GM12878 (cell line): ENCODE results near the gene KITLG. TPM values are rescaled to one million over a fixed set of nuclear protein-coding genes. Genes with fewer than 3 reads are reported as not detected.

Experiments
- ATAC-seq: fragments of 200-7000 bp; cut with Tn5 transposase; 3 replicates; pipeline ENCODE4 v1.9.1; 2020; ENCODE audit warnings: mild to moderate bottlenecking, moderate library complexity
- BruUV-seq: library from RNA; stranded (reverse); fragments of 400-500 nt; replicated peaks from 2 replicates; lab custom pipeline; 2021; lab: Mats Ljungman, UMichigan
- CTCF ChIA-PET: fragments of 300-600 bp; sonication (Branson Sonifier 250); formaldehyde crosslinking; extraction: SDS; loops from one replicate; lab custom pipeline; 2021; ENCODE audit warnings: inconsistent platforms; lab: Yijun Ruan, JAX
- POLR2A ChIA-PET: fragments of 350-600 bp; formaldehyde crosslinking; extraction: SDS; loops from one replicate; lab custom pipeline; 2021; ENCODE audit warnings: inconsistent platforms; lab: Charles Lee
- RAD21 ChIA-PET: fragments of 300-600 bp; sonication (Branson Sonifier 250); formaldehyde crosslinking; loops from one replicate; lab custom pipeline; 2023; ENCODE audit warnings: antibody characterized with exemption; ENCODE audit not compliant: unreplicated experiment; lab: Charles Lee
- SMC1A ChIA-PET: fragments of 300-600 bp; sonication (Branson Sonifier 250); formaldehyde crosslinking; loops from one replicate; lab custom pipeline; 2023; ENCODE audit not compliant: unreplicated experiment, uncharacterized antibody; lab: Charles Lee
- DNase-seq: peaks from one replicate; pipeline ENCODE4 v3.0.0-alpha.2; 2011; ENCODE audit warnings: low read depth, low spot score
- FAIRE-seq: peaks from 3 replicates; lab custom pipeline; 2011; peaks lifted over from hg19 to GRCh38; lab: Jason Lieb, UNC
- H2AFZ ChIP-seq: 2 replicates; pipeline ENCODE4 v1.6.0; 2011; ENCODE audit warnings: low read depth, low read length, control low read depth; ENCODE audit not compliant: control insufficient read depth
- H3K27ac ChIP-seq: 2 replicates; pipeline ENCODE4 v1.5.1; 2011; ENCODE audit warnings: control low read depth; ENCODE audit not compliant: control insufficient read depth, insufficient read depth
- H3K27me3 ChIP-seq, 2 experiments: replicated peaks in 1 of 2; 2 replicates each; pipeline versions ENCODE4 v1.6.0 to v1.6.1; 2011; ENCODE audit warnings: low read length in 1 of 2; ENCODE audit not compliant: control insufficient read depth in 2 of 2, insufficient read depth in 2 of 2
- H3K36me3 ChIP-seq, 2 experiments: 2 replicates each; pipeline ENCODE4 v1.5.1; 2011; ENCODE audit warnings: low read length in 1 of 2; ENCODE audit not compliant: control insufficient read depth in 2 of 2, insufficient read depth in 2 of 2
- H3K4me1 ChIP-seq: 2 replicates; pipeline ENCODE4 v1.6.1; 2011; ENCODE audit warnings: mild to moderate bottlenecking, low read length, moderate library complexity, mixed read lengths; ENCODE audit not compliant: control insufficient read depth, insufficient read depth
- H3K4me2 ChIP-seq: 2 replicates; pipeline ENCODE4 v1.6.0; 2011; ENCODE audit warnings: control low read depth; ENCODE audit not compliant: control insufficient read depth, insufficient read depth
- H3K4me3 ChIP-seq: fragments of 200-600 bp; sonication (generic); 2 replicates; pipeline ENCODE4 v1.5.1; 2016
- H3K79me2 ChIP-seq: 2 replicates; pipeline ENCODE4 v1.6.0; 2011; ENCODE audit warnings: low read length; ENCODE audit not compliant: control insufficient read depth, insufficient read depth
- H3K9ac ChIP-seq: 2 replicates; pipeline ENCODE4 v1.8.0; 2011; ENCODE audit warnings: low read length, control low read depth, mixed read lengths; ENCODE audit not compliant: control insufficient read depth, insufficient read depth
- H3K9me3 ChIP-seq: replicated peaks from 3 replicates; pipeline ENCODE4 v1.5.1; 2011; ENCODE audit warnings: mild to moderate bottlenecking, low read length; ENCODE audit not compliant: control insufficient read depth, insufficient read depth
- H4K20me1 ChIP-seq: 2 replicates; pipeline ENCODE4 v1.6.0; 2011; ENCODE audit not compliant: control insufficient read depth, insufficient read depth
- MYB ChIP-seq: fragments of 150-350 bp; IDR thresholded peaks from 2 replicates; pipeline ENCODE4 v1.6.1; 2014; ENCODE audit warnings: mild to moderate bottlenecking, low read depth, low read length, borderline replicate concordance
- NFIC ChIP-seq: IDR thresholded peaks from 2 replicates; pipeline ENCODE4 v1.6.1; 2012; ENCODE audit warnings: low read depth, mild to moderate bottlenecking, inconsistent platforms, low read length, moderate library complexity
- NRF1 ChIP-seq: conservative IDR thresholded peaks from 2 replicates; pipeline ENCODE4 v1.6.1; 2011; ENCODE audit warnings: mild to moderate bottlenecking, low read depth, low read length, improper control_type of control experiment
- POLR2AphosphoS5 ChIP-seq: IDR thresholded peaks from 2 replicates; pipeline ENCODE4 v1.6.1; 2011; ENCODE audit warnings: mild to moderate bottlenecking, low read length, inconsistent platforms
- RAD51 ChIP-seq: fragments of 450-650 bp; IDR thresholded peaks from 2 replicates; pipeline ENCODE4 v1.6.1; 2016; ENCODE audit warnings: moderate library complexity, mild to moderate bottlenecking, inconsistent platforms
- RB1 ChIP-seq: fragments of 450-650 bp; formaldehyde crosslinking; IDR thresholded peaks from 2 replicates; pipeline ENCODE4 v1.6.1; 2017; ENCODE audit warnings: mild to moderate bottlenecking, borderline replicate concordance
- SMAD5 ChIP-seq: IDR thresholded peaks from 2 replicates; pipeline ENCODE4 v1.6.1; 2016; ENCODE audit warnings: antibody characterized with exemption, low read depth
- SMARCA5 ChIP-seq: fragments of 450-650 bp; IDR thresholded peaks from 2 replicates; pipeline ENCODE4 v1.6.1; 2017; ENCODE audit warnings: mild to moderate bottlenecking
- SP1 ChIP-seq: IDR thresholded peaks from one replicate; pipeline ENCODE4 v1.6.1; 2011; ENCODE audit warnings: low read depth, low read length
- SRF ChIP-seq, 2 experiments: IDR thresholded peaks; 2 replicates each; pipeline ENCODE4 v1.6.1; 2011; ENCODE audit warnings: low read depth in 2 of 2, low read length in 2 of 2, mild to moderate bottlenecking in 1 of 2, moderate library complexity in 1 of 2
- TAF1 ChIP-seq: IDR thresholded peaks from 2 replicates; pipeline ENCODE4 v1.6.1; 2011; ENCODE audit warnings: mild to moderate bottlenecking, low read depth, low read length, borderline replicate concordance
- TARDBP ChIP-seq: IDR thresholded peaks from 2 replicates; pipeline ENCODE4 v1.6.1; 2016; ENCODE audit warnings: borderline replicate concordance
- ZBTB40 ChIP-seq: fragments of 450-650 bp; IDR thresholded peaks from 2 replicates; pipeline ENCODE4 v1.6.1; 2016; ENCODE audit warnings: mild to moderate bottlenecking, moderate library complexity, borderline replicate concordance
- ZNF24 ChIP-seq: fragments of 450-650 bp; IDR thresholded peaks from 2 replicates; pipeline ENCODE4 v1.6.1; 2017; ENCODE audit warnings: antibody characterized with exemption, mild to moderate bottlenecking
- ZNF592 ChIP-seq: fragments of 450-650 bp; IDR thresholded peaks from 2 replicates; pipeline ENCODE4 v1.6.1; 2017; ENCODE audit warnings: mild to moderate bottlenecking, moderate library complexity
- WGBS: methylation state at CpG from one replicate; pipeline ENCODE4 v1.1.6; 2016; ENCODE audit warnings: low lambda C conversion rate; ENCODE audit not compliant: insufficient replicate concordance, insufficient coverage; ENCODE audit errors: missing lambda C conversion rate; 5-methylcytosine and 5-hydroxymethylcytosine counted together
- in situ Hi-C: fragments of 300-500 bp; cut with MboI; formaldehyde crosslinking; loops from 9 replicates; pipeline ENCODE4 v1.14.3; 2018; ENCODE audit warnings: mixed read lengths
- intact Hi-C: fragments of 100-400 bp; cut with micrococcal nuclease; formaldehyde crosslinking; loops from one replicate; pipeline ENCODE4 v1.14.2; 2022; ENCODE audit not compliant: unreplicated experiment
- polyA plus RNA-seq, 11 experiments: library from polyadenylated mRNA; depleted of rRNA in 4 of 11; unstranded in 6 of 11; stranded (reverse) in 5 of 11; fragments of >200 nt; fragmentation: Nextera tagmentation in 4 of 11; fragmentation: Illumina TruSeq in 1 of 11; extraction: Ambion mirVana in 4 of 11; extraction: Trizol in 1 of 11; gene quantifications; 1 replicate in 1 of 11; 2 replicates in 10 of 11; pipeline versions ENCODE4 v1.2.1 to v1.2.3, GENCODE V29; 2011 to 2016; ENCODE audit warnings: inconsistent platforms in 2 of 11, missing spikeins in 2 of 11, low read depth in 1 of 11
- total RNA-seq, 4 experiments: library from RNA; depleted of rRNA in 3 of 4; stranded (reverse); fragments of >200 nt in 3 of 4; fragmentation: Illumina TruSeq in 1 of 4; extraction: Trizol in 1 of 4; gene quantifications; 2 replicates each; pipeline versions ENCODE4 v1.2.1 to v1.2.3, GENCODE V29; 2013 to 2021

KITLG gene
- total and polyA plus RNA-seq, 10 of the 15 experiments (the other 5 are each of a cell fraction or from before 2014, with no cell fraction given): 0.02 to 0.51 (median 0.09) TPM; not detected in 1

GRCh38 chr12:88577537-88577936, 2.7 kb downstream of the KITLG start (continued):
- TF ChIP-seq ZNF592: no peak

- no peak overlapping the region for H3K4me3 ChIP-seq
- BruUV-seq: no TSS peak
- no peaks in the 10 kb centered on the region for H4K20me1 ChIP-seq
- no peak overlapping the region for H3K27ac ChIP-seq
- H3K4me1 ChIP-seq: no peaks in the 10 kb centered on the region
- ChIA-PET POLR2A (no interaction called here), SMC1A (no interaction called here), RAD21 (no interaction called here), CTCF (no interaction called here)
- 53% methylated on average over 1 of the region's 1 CpG for WGBS
- in situ Hi-C loops (no loop called here), intact Hi-C loops (loop anchor here (5.0 kb wide), 1 partner anchor 420 kb away; no protein-coding TSS in a partner anchor)
- peaks cover 7 to 14% of the 10 kb centered on the region in 2 experiments for H3K27me3 ChIP-seq
- no peak for FAIRE-seq
- H3K9me3 ChIP-seq: no peaks in the 10 kb centered on the region
- no peaks in the 10 kb centered on the region for H3K36me3 ChIP-seq
- no peak overlapping the region for H3K4me2 ChIP-seq
- no peak for ATAC-seq
- H3K9ac ChIP-seq: no peak overlapping the region
- DNase-seq: no peak
- TF ChIP-seq ZNF24 (no peak), NFIC (no peak), RB1 (no peak), SP1 (no peak), RAD51 (no peak), SRF (IDR thresholded peaks at IDR 0.05; ENCODE audit: low read depth in 2 of 2, low read length in 2 of 2) (no peak), SMARCA5 (no peak), ZBTB40 (no peak), NRF1 (no peak), SMAD5 (no peak), TAF1 (no peak), TARDBP (no peak), POLR2AphosphoS5 (no peak), MYB (no peak)
- no peak overlapping the region for H2AFZ ChIP-seq
- no peaks in the 10 kb centered on the region for H3K79me2 ChIP-seq
Observed at GRCh38 chr12:88576866-88577265, 3.4 kb downstream of the KITLG start.
